Uterus (tissue), 4 donors: ENCODE results near the gene C13orf46. TPM values are rescaled to one million over a fixed set of nuclear protein-coding genes. Genes with fewer than 3 reads are reported as not detected.

Experiments used
- DNase-seq, 2 donors: peaks; one replicate each; pipeline ENCODE4 v3.0.0-alpha.2; 2019 to 2020
- H3K27ac ChIP-seq, 2 donors: fragments of 200-600 bp; sonication (generic); 1 replicate in 1 of 2; 2 replicates in 1 of 2; pipeline ENCODE4 v1.5.1; 2016 to 2018
- H3K27me3 ChIP-seq, 2 donors: fragments of 200-600 bp; sonication (generic); one replicate each; pipeline ENCODE4 v1.5.1; 2018 to 2019; ENCODE audit warnings: control low read depth in 1 of 2
- H3K36me3 ChIP-seq, 2 donors: fragments of 200-600 bp; sonication (generic); one replicate each; pipeline ENCODE4 v1.5.1; 2019; ENCODE audit warnings: control low read depth in 1 of 2
- H3K4me1 ChIP-seq, 2 donors: fragments of 200-600 bp; sonication (generic); one replicate each; pipeline ENCODE4 v1.5.1; 2018 to 2019; ENCODE audit warnings: control low read depth in 1 of 2
- H3K4me3 ChIP-seq, 2 donors: fragments of 200-600 bp; sonication (generic); 1 replicate in 1 of 2; 2 replicates in 1 of 2; pipeline ENCODE4 v1.5.1; 2018 to 2019; ENCODE audit warnings: mild to moderate bottlenecking in 1 of 2
- H3K9me3 ChIP-seq, 2 donors: fragments of 200-600 bp; sonication (generic); one replicate each; pipeline ENCODE4 v1.5.1; 2019; ENCODE audit warnings: control low read depth in 1 of 2
- POLR2A ChIP-seq, 2 donors: fragments of 450-650 bp; IDR thresholded peaks; one replicate each; pipeline ENCODE4 v1.6.1; 2016; ENCODE audit warnings: antibody characterized with exemption in 2 of 2, mild to moderate bottlenecking in 1 of 2, moderate library complexity in 1 of 2
- intact Hi-C: fragments of 100-400 bp; cut with DNase I; formaldehyde crosslinking; loops from one replicate; pipeline ENCODE4 v1.15.1; 2023; ENCODE audit warnings: low total_unique reads
- total RNA-seq, 4 donors: library from RNA; depleted of rRNA in 3 of 4; stranded (reverse); fragments of >200 nt in 3 of 4; gene quantifications; one replicate each; pipeline versions ENCODE4 v1.1.0 to v1.2.4, GENCODE V29; 2014 to 2023
- TF ChIP-seq, protein P1 (sequence below), 4 experiments: fragments of 200-600 bp in 2 of 4; fragments of 450-650 bp in 2 of 4; sonication (generic) in 2 of 4; IDR thresholded peaks; one replicate each; pipeline ENCODE4 v1.5.1; 2016 to 2019; ENCODE audit warnings: antibody characterized with exemption in 4 of 4, mild to moderate bottlenecking in 2 of 4, moderate library complexity in 1 of 4
- donor health status: DM: yes; HTN: yes; CAD: no.

Gene C13orf46
- total RNA-seq, 4 donors from 2014 or later = 0.07 to 1.7 TPM; not detected in 2

DNA sequence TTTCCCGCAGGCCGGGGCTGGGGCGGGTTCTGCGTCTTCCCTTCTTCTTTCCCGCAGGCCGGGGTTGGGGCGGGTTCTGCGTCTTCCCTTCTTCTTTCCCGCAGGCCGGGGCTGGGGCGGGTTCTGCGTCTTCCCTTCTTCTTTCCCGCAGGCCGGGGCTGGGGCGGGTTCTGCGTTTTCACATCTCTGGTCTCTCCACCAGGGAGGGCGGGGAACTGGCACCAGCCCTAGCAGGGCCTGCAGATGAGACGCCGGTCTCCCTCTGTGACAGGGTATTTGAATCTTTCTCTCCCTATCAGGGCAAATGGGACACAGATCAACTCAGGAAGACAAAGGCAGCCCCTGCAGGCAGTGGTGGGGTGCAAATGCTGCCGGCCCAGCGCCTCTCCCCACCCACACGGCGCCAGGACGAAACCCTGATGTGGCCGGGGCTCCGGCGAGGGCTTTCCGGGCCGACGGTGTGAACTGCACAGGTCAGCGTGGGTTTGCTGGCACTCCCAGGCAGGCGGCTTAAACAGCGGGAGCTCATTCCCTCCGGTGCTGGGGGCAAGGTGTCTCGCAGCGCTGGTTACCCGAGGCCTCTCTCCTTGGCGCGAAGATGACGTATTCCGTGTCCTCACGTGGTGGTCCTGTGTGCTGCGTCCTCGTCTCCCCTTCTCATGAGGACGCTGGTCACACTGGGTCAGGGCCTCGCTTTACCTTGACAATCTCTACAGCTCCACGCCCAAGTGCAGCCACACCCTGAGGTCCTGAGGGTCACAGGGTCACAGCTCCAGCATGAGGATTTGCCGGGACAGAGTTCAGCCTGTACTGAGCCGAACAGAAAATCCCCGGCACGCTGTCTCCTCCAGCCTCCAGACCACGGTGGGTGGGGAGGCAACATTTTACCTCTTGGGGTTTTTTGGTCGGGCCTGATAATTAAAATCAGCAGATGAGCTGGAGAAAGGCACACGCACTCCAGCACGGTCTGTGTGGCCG lies 717 bp upstream of the C13orf46 start:
- H3K9me3 ChIP-seq = no peaks in the 10 kb centered on the region
- intact Hi-C loops = no loop called here
- no peaks in the 10 kb centered on the region for H3K36me3 ChIP-seq
- H3K4me1 ChIP-seq = no peaks in the 10 kb centered on the region
- no peak overlapping the region for H3K27ac ChIP-seq
- H3K27me3 ChIP-seq = no peaks in the 10 kb centered on the region
- peak in 1 of 2 donors; percentile 13 for DNase-seq
- H3K4me3 ChIP-seq = no peak overlapping the region
- no peak for TF ChIP-seq POLR2A (IDR thresholded peaks at IDR 0.05)
- TF ChIP-seq, protein P1, sequence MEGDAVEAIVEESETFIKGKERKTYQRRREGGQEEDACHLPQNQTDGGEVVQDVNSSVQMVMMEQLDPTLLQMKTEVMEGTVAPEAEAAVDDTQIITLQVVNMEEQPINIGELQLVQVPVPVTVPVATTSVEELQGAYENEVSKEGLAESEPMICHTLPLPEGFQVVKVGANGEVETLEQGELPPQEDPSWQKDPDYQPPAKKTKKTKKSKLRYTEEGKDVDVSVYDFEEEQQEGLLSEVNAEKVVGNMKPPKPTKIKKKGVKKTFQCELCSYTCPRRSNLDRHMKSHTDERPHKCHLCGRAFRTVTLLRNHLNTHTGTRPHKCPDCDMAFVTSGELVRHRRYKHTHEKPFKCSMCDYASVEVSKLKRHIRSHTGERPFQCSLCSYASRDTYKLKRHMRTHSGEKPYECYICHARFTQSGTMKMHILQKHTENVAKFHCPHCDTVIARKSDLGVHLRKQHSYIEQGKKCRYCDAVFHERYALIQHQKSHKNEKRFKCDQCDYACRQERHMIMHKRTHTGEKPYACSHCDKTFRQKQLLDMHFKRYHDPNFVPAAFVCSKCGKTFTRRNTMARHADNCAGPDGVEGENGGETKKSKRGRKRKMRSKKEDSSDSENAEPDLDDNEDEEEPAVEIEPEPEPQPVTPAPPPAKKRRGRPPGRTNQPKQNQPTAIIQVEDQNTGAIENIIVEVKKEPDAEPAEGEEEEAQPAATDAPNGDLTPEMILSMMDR (IDR thresholded peaks at IDR 0.05) = no peak

- H3K27ac ChIP-seq = no peak overlapping the region
- H3K27me3 ChIP-seq = no peaks in the 10 kb centered on the region
- H3K9me3 ChIP-seq = no peaks in the 10 kb centered on the region
- TF ChIP-seq, protein P1 (IDR thresholded peaks at IDR 0.05) = no peak
- TF ChIP-seq POLR2A (IDR thresholded peaks at IDR 0.05) = no peak
- intact Hi-C loops = no loop called here
- no peaks in the 10 kb centered on the region for H3K36me3 ChIP-seq
- no peak for DNase-seq
- H3K4me3 ChIP-seq = no peak overlapping the region
- no peaks in the 10 kb centered on the region for H3K4me1 ChIP-seq
These were observed 1.2 kb downstream of the C13orf46 start for GRCh38 chr13:113972451-113973217.

- DNase-seq = no peak
- Histone ChIP-seq H3K36me3 (no peaks in the 10 kb centered on the region), H3K9me3 (no peaks in the 10 kb centered on the region), H3K27ac (peak overlapping the region; percentile 31 to 41), H3K4me1 (no peaks in the 10 kb centered on the region), H3K4me3 (no peak overlapping the region), H3K27me3 (no peaks in the 10 kb centered on the region)
- TF ChIP-seq POLR2A (IDR thresholded peaks at IDR 0.05) = no peak
- TF ChIP-seq, protein P1 (IDR thresholded peaks at IDR 0.05) = no peak
- intact Hi-C loops = no loop called here
These were observed 2.2 kb downstream of the C13orf46 start for GRCh38 chr13:113971471-113972231.

- intact Hi-C loops = no loop called here
- no peaks in the 10 kb centered on the region for H3K4me1 ChIP-seq
- no peak overlapping the region for H3K4me3 ChIP-seq
- peak overlapping the region; percentile 31 to 41 for H3K27ac ChIP-seq
- no peaks in the 10 kb centered on the region for H3K27me3 ChIP-seq
- TF ChIP-seq, protein P1 (IDR thresholded peaks at IDR 0.05) = no peak
- no peak for TF ChIP-seq POLR2A (IDR thresholded peaks at IDR 0.05)
- no peaks in the 10 kb centered on the region for H3K9me3 ChIP-seq
- DNase-seq = peak; percentile 47 to 49
- no peaks in the 10 kb centered on the region for H3K36me3 ChIP-seq
These were observed 2.9 kb downstream of the C13orf46 start for GRCh38 chr13:113970810-113971470.
